Measurements from ENCODE around the gene LAMC3.

DNA sequence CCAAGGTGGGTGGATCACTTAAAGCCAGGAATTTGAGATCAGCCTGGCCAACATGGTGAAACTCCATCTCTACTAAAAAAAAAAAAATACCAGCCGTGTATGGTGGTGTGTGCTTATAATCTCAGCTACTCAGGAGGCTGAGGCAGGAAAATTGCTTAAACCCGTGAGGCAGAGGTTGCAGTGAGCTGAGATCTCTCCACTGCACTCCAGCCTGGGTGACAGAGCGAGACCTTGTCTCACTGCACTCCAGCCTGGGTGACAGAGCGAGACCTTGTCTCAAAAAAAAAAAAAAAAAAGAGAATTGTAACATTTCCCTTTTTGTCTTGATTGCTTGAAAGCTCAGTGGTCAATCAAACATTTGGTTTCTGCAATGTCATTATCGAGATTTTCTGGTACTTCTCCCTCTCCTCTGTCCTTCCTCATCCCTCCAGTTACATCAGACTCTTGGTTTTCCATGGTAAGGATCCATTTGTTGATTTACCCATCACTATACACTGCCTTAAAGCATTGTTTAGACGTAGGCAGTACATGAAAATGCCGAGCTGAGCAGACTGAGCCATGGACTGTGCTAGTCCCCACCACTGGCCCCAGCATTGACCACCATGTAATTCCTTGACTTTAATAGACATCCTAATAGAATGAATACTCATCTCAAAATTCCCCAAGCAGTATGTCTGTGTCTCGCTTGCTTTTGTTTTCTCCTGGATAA lies 75.8 kb downstream of the LAMC3 start:
- TF ChIP-seq POLR2A (IDR thresholded peaks at IDR 0.05), result no peak
- TF ChIP-seq, protein P1, sequence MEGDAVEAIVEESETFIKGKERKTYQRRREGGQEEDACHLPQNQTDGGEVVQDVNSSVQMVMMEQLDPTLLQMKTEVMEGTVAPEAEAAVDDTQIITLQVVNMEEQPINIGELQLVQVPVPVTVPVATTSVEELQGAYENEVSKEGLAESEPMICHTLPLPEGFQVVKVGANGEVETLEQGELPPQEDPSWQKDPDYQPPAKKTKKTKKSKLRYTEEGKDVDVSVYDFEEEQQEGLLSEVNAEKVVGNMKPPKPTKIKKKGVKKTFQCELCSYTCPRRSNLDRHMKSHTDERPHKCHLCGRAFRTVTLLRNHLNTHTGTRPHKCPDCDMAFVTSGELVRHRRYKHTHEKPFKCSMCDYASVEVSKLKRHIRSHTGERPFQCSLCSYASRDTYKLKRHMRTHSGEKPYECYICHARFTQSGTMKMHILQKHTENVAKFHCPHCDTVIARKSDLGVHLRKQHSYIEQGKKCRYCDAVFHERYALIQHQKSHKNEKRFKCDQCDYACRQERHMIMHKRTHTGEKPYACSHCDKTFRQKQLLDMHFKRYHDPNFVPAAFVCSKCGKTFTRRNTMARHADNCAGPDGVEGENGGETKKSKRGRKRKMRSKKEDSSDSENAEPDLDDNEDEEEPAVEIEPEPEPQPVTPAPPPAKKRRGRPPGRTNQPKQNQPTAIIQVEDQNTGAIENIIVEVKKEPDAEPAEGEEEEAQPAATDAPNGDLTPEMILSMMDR (IDR thresholded peaks at IDR 0.05), result no peak
